ENCODE results near the gene DIS3. TPM values are rescaled to one million over a fixed set of nuclear protein-coding genes. Genes with fewer than 3 reads are reported as not detected.
"Not testable (repeated sequence)": the region's sequence is repeated elsewhere in the genome, so short reads cannot be mapped to it uniquely, and the experiment has no call there.

The DIS3 gene
- total RNA-seq, 1 donor from 2014 or later, result 25.6 TPM

DNA sequence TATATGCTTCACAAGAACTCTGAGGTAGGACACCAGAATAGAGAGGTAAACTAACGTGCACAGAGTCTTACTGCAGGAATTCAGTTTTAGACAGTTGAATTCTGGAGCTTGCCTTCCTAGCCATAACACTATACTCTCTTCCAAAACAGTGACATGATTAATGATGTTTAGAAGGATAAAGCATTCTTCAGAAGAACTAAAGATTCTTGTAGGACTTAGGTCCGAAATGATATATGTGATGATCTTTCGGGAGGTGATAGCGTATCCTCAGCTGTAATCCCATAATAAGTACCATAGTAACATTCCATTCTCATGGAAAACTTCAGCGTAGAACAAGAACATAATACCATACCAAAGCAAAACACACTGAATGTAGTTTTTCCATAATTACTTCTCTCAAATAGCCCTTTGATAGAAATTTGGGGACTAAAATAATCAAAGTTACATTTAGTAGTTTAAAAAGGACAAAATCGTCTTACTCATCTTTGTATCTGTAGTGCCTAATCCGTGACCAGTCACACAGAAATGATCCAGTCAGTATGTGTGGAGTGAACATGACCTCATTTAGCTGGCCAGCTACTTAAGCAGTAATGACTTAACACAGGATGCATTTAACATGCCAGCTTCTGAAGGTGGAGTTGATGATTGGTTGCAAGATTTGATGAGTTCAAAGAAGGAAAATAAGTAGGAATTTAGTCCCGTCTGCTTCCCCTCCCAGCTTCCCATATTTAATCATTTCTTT lies 38.6 kb upstream of the DIS3 start:
- intact Hi-C loops (cut with DNase I), result no loop called here
- no peak for TF ChIP-seq CTCF (IDR thresholded peaks at IDR 0.05)
- no peak for ATAC-seq
- Histone ChIP-seq H3K27ac (no peak overlapping the region), H3K4me3 (no peak overlapping the region), H3K4me1 (no peaks in the 10 kb centered on the region), H3K27me3 (ENCODE audit: low read depth) (no peaks in the 10 kb centered on the region), H3K9me3 (no peaks in the 10 kb centered on the region), H3K36me3 (peaks cover 25% of the 10 kb centered on the region)
- DNase-seq, result no peak

- ATAC-seq (no peak), DNase-seq (no peak)
- no peaks in the 10 kb centered on the region for H3K4me1 ChIP-seq
- no peak overlapping the region for H3K27ac ChIP-seq
- H3K4me3 ChIP-seq, result no peak overlapping the region
- no peaks in the 10 kb centered on the region for H3K27me3 ChIP-seq (ENCODE audit: low read depth)
- peaks cover 24% of the 10 kb centered on the region for H3K36me3 ChIP-seq
- H3K9me3 ChIP-seq, result no peaks in the 10 kb centered on the region
- intact Hi-C loops (cut with DNase I), result no loop called here
- peak; percentile 71 for TF ChIP-seq CTCF (IDR thresholded peaks at IDR 0.05)
Measured at GRCh38 chr13:72808917-72809500, 27.3 kb upstream of the DIS3 start.

GRCh38 chr13:72806514-72806913 lies 24.8 kb upstream of the DIS3 start:
- H3K27me3 ChIP-seq (ENCODE audit: low read depth); ATAC-seq; intact Hi-C loops (cut with DNase I); H3K4me3 ChIP-seq; H3K9me3 ChIP-seq; H3K4me1 ChIP-seq; DNase-seq; H3K27ac ChIP-seq: not testable (repeated sequence)
- peaks cover 17% of the 10 kb centered on the region for H3K36me3 ChIP-seq

GRCh38 chr13:72805676-72806346 lies 24.1 kb upstream of the DIS3 start:
- Histone ChIP-seq H3K36me3 (peaks cover 21% of the 10 kb centered on the region), H3K27ac (no peak overlapping the region), H3K4me3 (no peak overlapping the region), H3K9me3 (no peaks in the 10 kb centered on the region), H3K4me1 (no peaks in the 10 kb centered on the region), H3K27me3 (ENCODE audit: low read depth) (no peaks in the 10 kb centered on the region)
- no peak for TF ChIP-seq CTCF (IDR thresholded peaks at IDR 0.05)
- intact Hi-C loops (cut with DNase I), result no loop called here
- peak in 1 of 2 donors; percentile 39 for ATAC-seq
- no peak for DNase-seq

DNA sequence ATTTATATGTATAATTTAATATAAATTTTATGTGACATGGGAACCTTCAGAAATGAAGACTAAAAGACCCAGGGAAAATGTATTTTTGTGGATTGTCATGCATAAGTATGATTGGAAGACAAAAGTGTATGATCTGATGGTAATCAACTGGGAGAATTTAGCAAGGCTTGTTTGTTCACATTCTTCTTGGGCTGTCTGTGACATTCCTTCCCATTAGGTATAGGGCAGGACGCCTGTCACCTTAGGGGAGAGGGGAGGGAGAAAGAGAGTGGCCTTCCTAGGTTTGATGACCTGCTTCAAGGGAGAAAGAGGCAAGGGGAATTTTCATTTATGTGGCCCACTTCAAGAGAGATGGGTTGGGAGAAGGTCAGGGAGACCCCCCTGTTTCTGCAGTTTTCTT lies 22.6 kb upstream of the DIS3 start:
- Histone ChIP-seq H3K4me3 (no peak overlapping the region), H3K27ac (no peak overlapping the region), H3K36me3 (peaks cover 31% of the 10 kb centered on the region), H3K4me1 (no peaks in the 10 kb centered on the region), H3K27me3 (ENCODE audit: low read depth) (no peaks in the 10 kb centered on the region), H3K9me3 (no peaks in the 10 kb centered on the region)
- no peak for ATAC-seq
- intact Hi-C loops (cut with DNase I), result no loop called here
- no peak for DNase-seq
- no peak for TF ChIP-seq CTCF (IDR thresholded peaks at IDR 0.05)

- H3K36me3 ChIP-seq, result peaks cover 69% of the 10 kb centered on the region
- ATAC-seq, result no peak
Measured at GRCh38 chr13:72798817-72799216, 17.1 kb upstream of the DIS3 start.

More at GRCh38 chr13:72798817-72799216, 17.1 kb upstream of the DIS3 start:
- Histone ChIP-seq H3K9me3 (no peaks in the 10 kb centered on the region), H3K27me3 (ENCODE audit: low read depth) (no peaks in the 10 kb centered on the region), H3K4me1 (no peaks in the 10 kb centered on the region), H3K4me3 (no peak overlapping the region), H3K27ac (no peak overlapping the region)
- DNase-seq, result no peak
- intact Hi-C loops (cut with DNase I), result no loop called here
- no peak for TF ChIP-seq CTCF (IDR thresholded peaks at IDR 0.05)
